Activated naive CD4-positive, alpha-beta T cell (primary cell): ENCODE data around the gene L3HYPDH.
"Not testable (repeated sequence)": the region's sequence is repeated elsewhere in the genome, so short reads cannot be mapped to it uniquely, and the experiment has no call there.

ENCODE experiments used
- DNase-seq, 4 experiments: peaks; one replicate each; lab custom pipeline; 2025; lab: John Stamatoyannopoulos, UW

Gene L3HYPDH

DNA sequence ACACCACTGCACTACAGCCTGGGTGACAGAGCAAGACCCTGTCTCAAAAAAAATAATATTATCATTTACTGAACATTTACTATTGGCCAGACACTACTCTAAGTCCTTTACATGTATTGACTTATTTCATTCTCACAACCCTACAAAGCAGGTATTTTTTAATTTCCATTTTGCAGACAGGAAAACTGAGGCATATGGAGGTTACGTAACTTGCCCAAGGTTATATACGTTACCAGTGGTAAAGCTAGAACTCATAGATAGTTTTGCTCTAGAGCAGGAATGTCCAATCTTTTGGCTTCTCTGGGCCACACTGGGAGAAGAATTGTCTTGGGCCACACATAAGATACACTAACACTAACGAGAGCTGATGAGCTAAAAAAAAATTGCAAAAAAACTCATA, 5.7 kb downstream of the L3HYPDH start:
- DNase-seq: no peak

DNA sequence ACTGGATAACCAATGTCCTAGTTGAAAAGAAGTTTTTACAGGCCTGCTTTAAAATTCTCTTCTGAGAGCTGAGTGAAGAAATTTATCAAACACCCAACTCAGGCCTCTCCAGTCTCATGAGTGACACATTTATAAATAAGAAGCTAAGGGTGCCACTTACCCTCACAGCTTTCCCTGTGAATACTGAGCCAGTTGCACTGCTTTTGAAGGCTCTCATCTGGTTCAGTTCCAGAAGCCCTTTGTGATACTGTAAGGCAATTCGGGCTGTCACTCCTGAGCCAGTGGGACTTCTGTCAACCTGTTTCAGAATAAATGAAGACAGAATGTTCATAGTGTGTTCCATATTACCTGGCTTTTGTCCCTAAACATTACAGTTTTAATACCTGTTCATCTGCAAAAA, 8.5 kb downstream of the L3HYPDH start:
- DNase-seq: no peak

DNA sequence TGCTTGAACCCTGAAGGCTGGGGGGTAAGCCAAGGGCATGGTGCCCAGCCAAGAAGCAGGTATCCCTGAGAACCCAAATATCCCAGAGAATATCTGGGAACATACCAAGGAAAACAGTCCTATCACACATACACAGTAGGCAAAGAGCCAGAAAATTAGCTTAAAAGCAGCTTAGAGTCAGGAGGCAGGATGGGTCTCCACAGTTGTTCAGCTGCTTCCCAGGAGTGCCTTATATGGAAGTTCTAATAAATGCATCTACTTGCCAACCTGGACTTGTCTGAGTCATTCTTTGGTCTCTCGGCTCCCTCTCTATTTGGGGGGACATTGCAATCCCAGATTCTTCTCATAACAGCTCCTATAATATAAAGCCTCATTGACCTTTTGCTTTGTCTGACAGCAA, 10.0 kb downstream of the L3HYPDH start:
- DNase-seq: no peak

DNA sequence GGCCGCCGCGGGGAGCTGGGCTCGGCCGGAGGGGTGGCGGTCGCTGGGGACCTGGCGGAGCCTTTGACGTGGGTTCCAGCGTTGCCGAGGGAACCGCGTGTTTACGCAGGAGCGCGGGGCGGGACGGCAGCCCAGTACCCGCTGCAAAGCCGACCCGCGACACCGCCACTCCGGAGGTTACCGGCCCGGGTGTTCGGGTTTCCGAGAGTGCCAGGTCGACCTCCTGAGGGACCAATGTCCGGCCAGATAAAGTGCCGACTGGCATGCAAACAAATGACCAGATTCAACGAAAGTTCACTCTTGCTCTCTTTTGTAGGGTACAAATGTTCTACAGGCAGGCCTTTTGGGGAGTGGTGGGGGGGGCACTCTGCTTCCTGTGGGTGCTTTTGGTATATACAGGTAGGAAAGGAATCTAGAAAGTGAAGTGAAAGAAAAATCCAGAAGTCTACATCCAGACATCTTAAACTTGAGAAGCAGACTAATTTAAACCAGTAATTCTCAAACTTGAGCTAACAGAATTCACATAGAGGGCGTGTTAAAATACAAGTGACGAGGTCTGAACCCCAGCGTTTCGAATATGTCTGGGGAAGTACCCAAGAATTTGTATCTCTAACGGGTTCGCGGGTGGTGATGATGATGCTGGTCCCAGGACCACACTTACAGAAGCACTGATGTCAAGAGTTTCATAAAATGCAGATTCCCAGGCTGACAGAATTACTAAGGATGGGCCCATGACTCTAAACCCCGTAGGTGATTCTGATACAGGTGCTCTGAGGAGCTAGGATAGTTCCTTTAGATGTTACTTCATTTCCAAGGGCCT, 18.7 kb downstream of the L3HYPDH start, which contains the start of gene GPR135:
TSS of gene GPR135 (minus strand) at position 65 of the 820 bp plus-strand sequence. CDS start 154 bp downstream, outside the sequence.
- peak in 3 of 4 experiments; percentile 7 to 41 (median 20) for DNase-seq

DNA sequence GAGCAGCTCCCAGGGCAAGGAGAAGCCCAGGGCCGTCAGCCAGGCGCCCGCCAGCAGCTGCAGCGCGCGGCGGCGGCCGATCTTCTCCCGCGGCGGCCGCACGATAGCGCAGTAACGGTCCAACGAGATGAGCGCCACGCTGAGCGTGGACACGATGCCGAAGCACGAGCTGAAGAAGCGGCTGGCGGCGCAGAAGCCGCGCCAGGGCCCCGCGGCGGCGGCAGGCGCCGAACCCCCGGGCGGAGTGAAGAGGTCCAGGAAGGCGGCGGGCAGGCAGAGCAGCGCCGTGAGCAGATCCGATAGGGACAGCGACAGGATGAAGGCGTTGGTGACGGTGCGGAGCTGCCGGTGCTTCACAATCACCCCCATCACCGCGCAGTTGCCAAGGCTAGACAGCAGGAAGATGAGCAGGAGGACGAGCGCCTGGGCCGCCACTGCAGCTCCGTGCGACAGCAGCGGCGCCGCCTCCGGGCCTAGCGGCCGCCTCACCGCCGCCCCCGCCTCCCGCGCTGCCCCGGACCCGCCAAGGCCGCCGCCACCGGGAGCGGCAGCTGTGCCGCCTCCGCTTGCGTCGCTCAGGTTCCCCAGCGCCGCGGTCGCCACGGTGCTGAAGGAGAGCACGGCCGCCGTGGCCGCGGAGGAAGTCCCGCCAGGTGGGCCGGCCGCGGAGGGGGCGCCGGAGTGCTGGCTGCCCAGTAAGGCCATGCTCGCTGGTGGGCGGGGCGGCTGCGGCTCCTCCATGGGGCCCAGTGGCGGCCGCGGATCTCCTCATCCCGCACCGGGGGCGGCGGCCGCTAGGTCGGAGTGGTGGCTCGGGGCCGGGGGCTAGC, 19.5 kb downstream of the L3HYPDH start:
- peak in 2 of 4 experiments; percentile 13 to 51 for DNase-seq

DNA sequence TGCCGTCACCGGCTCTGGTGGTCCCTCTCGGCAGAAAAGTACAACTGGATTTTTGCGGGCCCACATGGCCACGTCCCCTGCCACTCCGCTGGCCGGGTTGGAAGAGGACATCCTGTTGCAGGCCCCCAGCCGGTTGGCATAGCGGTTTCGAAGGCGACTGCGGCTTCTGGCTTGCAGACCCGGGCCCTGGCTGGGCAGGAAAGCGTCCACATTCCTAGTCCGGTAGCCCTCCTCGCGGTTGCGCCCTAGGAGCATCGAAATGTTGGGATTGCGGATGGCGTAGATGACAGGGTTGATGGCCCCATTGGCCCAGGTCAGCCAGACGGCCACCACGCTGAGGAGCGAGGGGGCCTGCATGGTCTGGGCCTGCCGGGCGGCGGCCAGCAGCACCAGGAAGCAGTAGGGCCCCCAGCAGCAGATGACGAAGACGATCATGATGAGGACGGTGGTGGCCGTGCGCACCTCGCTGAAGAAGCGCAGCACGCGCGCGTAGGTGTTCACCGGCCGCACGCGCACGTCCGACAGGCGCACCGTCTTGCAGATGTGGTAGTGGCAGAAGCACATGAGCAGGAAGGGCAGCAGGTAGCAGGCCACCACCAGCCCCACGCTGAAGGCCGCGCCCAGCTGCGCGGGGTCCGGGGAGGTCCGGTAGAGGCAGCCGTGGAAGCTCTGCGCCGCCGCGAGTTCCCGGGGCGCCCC, 20.3 kb downstream of the L3HYPDH start:
- DNase-seq: peak in 1 of 4 experiments; percentile 12

DNA sequence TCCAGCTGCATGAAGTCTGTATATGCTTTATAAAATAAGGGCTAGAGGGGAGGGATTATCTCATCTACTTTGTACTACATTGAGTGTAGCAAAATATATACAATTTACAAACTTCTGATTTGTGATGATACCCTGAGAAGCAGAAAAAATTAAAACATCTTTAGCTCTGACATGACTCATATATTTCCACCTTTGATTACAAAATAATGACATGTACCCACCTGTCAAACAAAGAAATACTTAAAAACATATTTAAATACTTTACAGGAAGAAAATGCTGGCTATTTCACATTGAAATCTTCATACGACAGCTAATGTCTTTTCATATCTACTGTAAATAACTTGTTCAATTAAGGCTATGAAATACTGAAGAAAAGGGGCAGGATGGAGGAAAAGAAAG, 22.3 kb downstream of the L3HYPDH start:
- DNase-seq: no peak

DNA sequence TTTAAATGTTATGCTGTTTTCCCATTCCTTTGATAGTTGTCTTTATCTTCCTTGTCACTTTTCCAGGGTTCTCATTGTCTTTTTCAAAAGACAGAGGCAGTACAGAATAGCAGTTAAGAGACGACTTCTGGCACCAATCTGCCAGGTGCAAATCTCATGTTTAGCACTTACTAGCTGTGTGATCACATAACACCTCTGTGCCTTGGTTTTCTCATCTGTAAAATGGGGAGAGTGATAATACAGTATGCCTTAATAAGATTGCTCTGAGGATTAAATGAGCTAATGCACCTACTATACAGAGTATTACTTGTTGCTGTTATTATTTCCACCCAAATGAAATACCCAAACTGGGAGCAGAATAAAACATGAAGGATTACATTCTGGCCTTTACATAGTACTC, 23.8 kb downstream of the L3HYPDH start:
- no peak for DNase-seq

DNA sequence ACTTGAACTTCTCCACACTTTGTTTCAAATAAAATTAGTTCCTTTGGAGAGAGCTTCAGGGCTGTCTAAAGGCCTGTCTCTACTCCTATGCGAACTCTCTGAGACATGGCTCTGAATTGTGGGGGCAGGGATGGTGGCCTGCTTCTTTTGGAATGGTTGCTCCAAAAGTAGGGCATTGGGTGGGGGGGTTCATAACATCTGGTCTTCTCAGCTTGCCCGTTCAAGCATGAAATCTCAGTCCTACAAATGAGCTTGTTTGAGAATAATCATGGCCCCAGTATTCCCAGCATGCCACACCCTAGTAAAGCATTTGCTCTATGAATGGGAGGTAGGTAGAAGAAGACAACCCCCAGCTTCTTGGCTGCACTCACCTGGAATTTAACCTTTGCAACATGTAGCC, 25.7 kb downstream of the L3HYPDH start:
- no peak for DNase-seq

DNA sequence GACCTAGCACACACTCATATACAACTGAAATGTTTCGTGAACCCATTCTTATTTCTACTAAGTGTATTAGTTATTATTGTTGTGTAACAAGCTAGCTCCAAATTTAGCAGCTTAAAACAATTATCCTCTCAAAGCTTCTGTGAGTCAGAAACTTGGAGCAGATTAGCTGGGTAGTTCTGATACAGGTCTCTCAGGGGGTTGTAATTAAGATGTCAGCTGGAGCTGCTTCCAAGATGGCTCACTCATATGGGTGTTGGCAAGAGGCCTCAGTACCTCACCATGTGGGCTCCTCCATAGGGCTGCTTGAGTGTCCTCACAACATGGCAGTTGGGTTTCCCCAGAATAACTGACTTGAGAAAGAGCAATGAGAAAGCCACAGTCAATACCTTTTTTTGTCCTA, 28.8 kb downstream of the L3HYPDH start:
- DNase-seq: no peak

DNA sequence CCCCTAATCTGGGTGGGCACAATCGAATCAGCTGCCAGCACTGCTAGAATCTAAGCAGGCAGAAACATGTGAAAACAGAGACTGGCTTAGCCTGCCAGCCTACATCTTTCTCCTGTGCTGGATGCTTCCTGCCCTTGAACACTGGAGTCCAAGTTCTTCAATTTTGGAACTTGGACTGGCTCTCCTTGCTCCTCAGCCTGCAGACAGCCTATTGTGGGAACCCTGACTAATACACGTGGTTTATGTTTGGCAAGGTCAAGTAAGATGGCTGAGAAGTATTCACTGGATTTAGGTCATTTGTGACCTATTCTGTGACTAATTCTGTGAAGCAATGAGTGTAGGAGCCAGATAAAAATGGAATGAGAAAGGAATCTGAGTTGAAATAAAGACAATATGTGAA, 30.1 kb downstream of the L3HYPDH start:
- DNase-seq: no peak

DNA sequence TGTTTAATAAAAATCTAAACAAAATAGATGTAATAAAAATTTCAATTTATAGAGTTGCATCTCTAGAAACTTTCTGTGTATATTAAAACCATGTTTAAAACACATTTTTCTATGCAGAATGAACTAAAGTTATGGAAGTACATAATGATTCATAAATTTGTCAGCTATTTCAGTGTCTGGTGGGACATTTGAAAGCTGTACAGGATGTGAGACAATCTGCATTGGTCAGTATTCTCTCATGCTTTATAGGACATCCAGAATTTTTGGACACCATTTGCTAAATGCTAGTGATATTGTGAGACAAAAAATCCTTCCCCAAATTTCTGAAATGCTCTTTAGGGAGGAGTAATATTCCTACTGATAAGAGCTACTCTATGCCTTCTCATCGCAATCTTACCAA, 32.4 kb downstream of the L3HYPDH start:
- no peak for DNase-seq

DNA sequence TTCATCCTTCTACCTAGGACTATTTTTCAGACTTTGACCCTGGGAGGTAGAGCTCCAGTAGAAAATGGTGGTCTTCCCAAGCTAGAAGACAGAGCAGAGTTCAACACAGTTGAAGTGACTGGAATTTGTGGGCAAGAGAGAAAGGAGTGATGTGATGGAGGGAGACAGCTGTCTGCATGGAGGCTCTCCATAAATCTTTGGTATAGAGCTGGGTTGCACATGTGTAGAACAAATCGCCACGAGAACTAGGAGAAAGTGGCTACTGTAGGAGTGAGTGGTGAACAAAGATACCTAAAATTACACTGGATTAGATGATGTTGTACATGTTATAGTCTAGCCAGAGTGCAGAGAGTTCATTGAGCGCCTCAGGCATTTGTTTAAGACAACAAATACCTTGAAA, 33.5 kb downstream of the L3HYPDH start:
- DNase-seq: no peak

DNA sequence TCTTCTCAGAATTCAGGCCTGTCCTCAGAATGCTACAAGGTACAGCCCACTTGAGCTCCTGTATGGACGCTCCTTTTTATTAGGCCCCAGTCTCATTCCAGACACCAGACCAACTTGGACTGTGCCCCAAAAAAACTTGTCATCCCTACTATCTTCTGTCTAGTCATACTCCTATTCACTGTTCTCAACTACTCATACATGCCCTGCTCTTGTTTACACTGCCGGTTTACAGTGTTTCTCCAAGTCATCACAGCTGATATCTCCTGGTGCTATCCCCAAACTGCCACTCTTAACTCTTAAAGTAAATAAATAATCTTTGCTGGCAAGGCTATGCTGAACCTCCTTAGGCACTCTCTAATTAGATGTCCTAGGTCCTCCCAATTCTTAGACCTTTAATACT, 35.5 kb downstream of the L3HYPDH start:
- not testable (repeated sequence) for DNase-seq

DNA sequence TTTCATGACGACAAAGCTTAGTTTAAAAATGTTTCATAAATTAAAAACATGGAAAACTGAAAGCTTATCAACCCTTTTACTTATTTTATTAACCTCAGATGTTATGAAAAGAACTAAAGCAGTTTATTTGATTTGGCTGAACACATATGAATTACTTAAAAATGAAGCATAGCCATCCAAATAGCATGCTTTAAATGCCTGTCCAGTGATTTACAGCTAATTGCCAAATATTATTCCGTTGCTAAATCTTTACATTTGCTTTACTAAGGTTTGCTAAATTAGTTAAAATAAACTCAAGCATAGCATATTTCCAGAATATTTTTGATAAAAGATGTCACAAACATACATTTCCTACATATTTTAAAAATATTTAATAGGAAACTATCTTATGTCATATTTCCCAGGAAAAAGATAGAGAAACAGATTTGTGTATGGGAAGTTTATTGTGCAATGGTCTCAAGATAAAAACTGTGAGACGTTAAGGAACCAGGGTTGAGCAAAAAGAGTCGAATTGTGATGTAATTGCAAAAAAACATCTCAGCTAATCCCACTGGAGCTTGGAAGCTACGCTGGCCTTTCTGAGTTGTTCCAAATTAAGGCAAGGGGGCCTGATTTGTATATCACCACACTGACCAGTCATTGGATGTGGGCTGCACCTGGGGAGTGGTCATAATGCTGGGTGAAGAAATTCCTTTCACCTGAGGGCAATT, 44.8 kb downstream of the L3HYPDH start:
- DNase-seq: no peak

DNA sequence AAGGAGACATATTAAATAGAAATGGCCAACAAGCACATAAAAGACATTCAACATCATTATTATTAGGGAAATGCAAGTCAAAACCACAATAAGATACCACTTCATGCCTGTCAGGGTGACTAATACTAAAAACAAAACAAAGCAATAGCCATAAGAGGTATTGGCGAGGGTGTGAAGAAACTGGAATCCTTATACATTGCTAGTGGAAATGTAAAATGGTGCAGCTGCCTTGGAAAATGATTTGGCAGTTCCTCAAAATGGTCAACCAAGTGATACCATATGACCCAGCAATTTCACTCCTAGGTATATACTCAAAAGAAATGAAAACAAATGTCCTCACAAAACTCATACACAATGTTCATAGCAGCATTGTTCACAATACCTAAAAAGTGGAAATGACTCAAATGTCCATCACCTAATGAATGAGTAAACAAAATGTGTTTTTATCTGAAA, 46.0 kb downstream of the L3HYPDH start:
- DNase-seq: no peak

DNA sequence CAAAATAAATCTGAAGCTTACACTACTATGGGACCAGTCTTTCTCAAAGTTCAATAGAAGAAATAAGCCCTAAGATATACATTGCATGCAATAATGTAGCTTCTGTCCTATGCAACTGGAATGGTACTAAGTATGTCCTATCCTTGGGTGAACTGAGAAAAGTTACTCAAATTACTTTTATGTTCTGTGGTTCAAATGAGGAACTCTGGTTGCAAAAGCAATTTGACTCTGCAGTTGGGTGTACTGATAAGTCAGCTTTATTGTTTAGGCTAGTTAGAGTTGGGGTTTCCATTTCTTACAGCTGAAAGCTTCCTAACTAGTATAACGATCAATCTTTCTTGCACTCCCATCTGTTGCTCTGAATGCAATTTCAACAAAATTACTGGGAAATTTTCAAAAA, 48.2 kb downstream of the L3HYPDH start:
- DNase-seq: no peak

DNA sequence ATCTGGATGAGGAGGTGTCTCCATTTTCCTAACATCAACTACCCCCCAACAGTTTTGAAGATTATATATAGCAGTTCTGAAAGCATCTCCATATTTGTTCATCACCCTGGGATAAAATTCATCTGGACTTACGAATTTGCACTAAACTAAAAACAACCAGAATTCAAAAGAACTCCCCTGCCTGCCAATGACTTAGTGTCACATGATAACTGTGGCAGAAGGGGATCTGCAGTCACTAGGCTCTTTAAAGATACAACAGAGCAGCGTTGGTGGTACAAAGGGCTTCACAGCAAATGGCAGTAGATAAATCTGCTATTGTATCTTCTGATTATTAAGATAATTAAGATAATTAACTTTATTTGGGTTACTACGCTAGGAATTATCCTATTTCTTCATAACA, 49.1 kb downstream of the L3HYPDH start:
- no peak for DNase-seq

DNA sequence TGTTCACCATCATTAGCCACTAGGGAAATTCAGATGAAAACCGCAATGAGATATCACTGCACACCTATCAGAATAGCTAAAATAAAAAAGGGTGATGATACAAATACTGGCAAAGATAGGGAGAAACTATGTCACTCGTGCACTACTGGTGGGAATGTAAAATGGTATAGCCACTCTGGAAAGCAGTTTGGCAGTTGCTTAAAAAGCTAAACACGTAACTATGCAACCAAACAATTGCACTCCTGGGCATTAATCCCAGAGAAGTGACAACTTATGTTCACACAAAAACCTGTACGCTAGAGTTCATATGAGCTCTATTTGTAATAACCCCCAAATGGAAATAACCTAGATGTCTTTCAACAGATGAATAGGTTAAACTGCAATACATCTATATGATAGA, 54.4 kb downstream of the L3HYPDH start:
- no peak for DNase-seq

DNA sequence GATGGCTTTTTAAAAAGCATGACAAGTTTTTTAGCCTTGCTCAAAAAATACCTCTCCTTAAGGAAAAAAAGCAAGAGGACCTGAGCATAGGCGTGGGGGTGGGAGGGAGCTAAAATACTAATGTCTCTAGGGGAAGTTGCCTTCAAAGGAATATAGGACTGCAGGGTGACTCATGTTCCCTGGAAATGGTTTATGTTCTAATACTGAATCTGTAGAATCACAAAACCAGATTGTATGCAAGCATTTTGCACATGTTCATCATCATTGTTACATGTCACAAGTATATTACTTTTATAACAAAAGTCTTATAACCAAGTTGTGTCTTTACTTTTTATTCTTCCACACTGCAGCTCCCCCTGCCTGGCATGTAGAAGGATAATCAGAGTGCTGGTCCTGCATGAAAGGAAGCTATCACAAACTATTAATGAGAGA, 55.6 kb downstream of the L3HYPDH start:
- no peak for DNase-seq

DNA sequence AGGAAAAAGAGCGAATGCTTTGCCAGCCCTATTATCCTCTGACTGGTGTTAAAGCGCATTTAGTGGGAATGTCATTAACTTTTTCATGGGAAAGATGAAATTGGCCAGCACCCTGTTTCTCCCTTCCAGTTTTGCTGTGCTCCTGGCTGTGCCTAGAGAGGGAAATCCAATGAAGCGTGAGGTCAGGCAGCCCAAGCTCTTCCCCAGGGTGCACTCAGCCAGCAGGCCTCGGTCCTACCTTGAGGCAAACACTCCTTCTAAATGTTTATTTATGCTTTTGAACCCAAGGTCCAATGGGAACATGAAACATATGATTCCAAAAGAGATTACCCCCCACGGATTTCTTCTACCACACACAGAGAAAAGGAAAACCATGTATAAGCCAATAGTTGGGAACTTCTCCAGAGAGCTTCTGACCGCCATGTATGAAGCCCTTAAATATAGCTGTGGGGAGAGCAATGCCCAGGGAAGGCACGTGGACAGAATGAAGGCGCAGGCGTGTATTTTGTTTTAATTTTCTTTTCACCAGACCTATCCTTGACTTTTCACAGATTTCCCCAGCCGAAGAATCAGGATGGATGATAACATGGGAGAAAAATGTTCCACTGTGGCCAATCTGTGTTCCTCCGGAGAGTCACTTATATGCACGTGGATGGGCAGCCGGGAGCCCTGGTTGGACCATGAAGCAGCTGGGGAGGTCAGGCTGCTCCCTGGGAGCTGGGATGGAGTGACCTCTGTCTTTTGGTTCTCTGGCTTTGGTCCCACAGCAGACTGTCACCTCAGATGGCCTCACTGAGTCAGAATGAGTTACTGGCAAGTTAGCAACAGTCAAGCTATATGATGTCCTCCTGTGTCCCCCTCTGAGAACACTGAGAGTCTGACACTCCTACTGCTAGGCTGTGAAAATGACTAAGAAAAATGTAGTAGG, 56.3 kb downstream of the L3HYPDH start:
- DNase-seq: no peak
